ENCODE measurements around the gene ZBTB7C. TPM values are rescaled to one million over a fixed set of nuclear protein-coding genes. Genes with fewer than 3 reads are reported as not detected.
A peak's percentile ranks its signal among the peaks of the same experiment; 100 is the strongest.

The ZBTB7C gene
- polyA plus RNA-seq, 4 donors: 0.54 to 4.1 (median 1.5) TPM

- H3K4me3 ChIP-seq (ENCODE audit: low read depth in 1 of 3, low read length in 3 of 3): no peak overlapping the region
- no peak for FAIRE-seq
Measured at GRCh38 chr18:48391868-48392267, 17.3 kb downstream of the ZBTB7C start.

GRCh38 chr18:48390641-48391040, 18.5 kb downstream of the ZBTB7C start:
- 80 to 90% (median 85%) methylated on average over 5 of the region's 5 CpGs for WGBS, 3 donors

More at GRCh38 chr18:48391868-48392267, 17.3 kb downstream of the ZBTB7C start:
- peaks cover 0 to 17% (median 0%) of the 10 kb centered on the region in 3 donors for H3K27me3 ChIP-seq (ENCODE audit: control insufficient read depth in 3 of 3, insufficient read depth in 3 of 3, low read length in 3 of 3)
- no peaks in the 10 kb centered on the region for H3K4me1 ChIP-seq (ENCODE audit: control insufficient read depth in 3 of 3, insufficient read depth in 2 of 3, low read depth in 1 of 3, low read length in 2 of 3)
- no peaks in the 10 kb centered on the region for H3K9me3 ChIP-seq (ENCODE audit: control insufficient read depth in 2 of 2, insufficient read depth in 1 of 2, low read depth in 1 of 2, low read length in 1 of 2)
- peak in 1 of 2 donors; percentile 3 for DNase-seq
- H3K27ac ChIP-seq (ENCODE audit: low read depth in 1 of 3, low read length in 2 of 3): no peak overlapping the region
- 13 to 48% (median 24%) methylated on average over 3 of the region's 3 CpGs for WGBS, 3 donors
- H3K36me3 ChIP-seq (ENCODE audit: control insufficient read depth in 3 of 3, insufficient read depth in 2 of 3, low read depth in 1 of 3, low read length in 3 of 3): no peaks in the 10 kb centered on the region

GRCh38 chr18:48388478-48388877, 20.7 kb downstream of the ZBTB7C start:
- no peak overlapping the region for H3K4me3 ChIP-seq (ENCODE audit: low read depth in 1 of 3, low read length in 3 of 3)
- no peaks in the 10 kb centered on the region for H3K4me1 ChIP-seq (ENCODE audit: control insufficient read depth in 3 of 3, insufficient read depth in 2 of 3, low read depth in 1 of 3, low read length in 2 of 3)
- peaks cover 0 to 11% (median 0%) of the 10 kb centered on the region in 3 donors for H3K27me3 ChIP-seq (ENCODE audit: control insufficient read depth in 3 of 3, insufficient read depth in 3 of 3, low read length in 3 of 3)
- H3K27ac ChIP-seq (ENCODE audit: low read depth in 1 of 3, low read length in 2 of 3): no peak overlapping the region
- H3K9me3 ChIP-seq (ENCODE audit: control insufficient read depth in 2 of 2, insufficient read depth in 1 of 2, low read depth in 1 of 2, low read length in 1 of 2): no peaks in the 10 kb centered on the region
- no peaks in the 10 kb centered on the region for H3K36me3 ChIP-seq (ENCODE audit: control insufficient read depth in 3 of 3, insufficient read depth in 2 of 3, low read depth in 1 of 3, low read length in 3 of 3)
- FAIRE-seq: no peak
- WGBS, 3 donors: 87 to 91% (median 87%) methylated on average over 4 of the region's 4 CpGs
- DNase-seq: no peak

More at GRCh38 chr18:48390641-48391040, 18.5 kb downstream of the ZBTB7C start:
- H3K36me3 ChIP-seq (ENCODE audit: control insufficient read depth in 3 of 3, insufficient read depth in 2 of 3, low read depth in 1 of 3, low read length in 3 of 3): no peaks in the 10 kb centered on the region
- no peak overlapping the region for H3K27ac ChIP-seq (ENCODE audit: low read depth in 1 of 3, low read length in 2 of 3)
- FAIRE-seq (no peak), DNase-seq (no peak)
- peaks cover 0 to 14% (median 0%) of the 10 kb centered on the region in 3 donors for H3K27me3 ChIP-seq (ENCODE audit: control insufficient read depth in 3 of 3, insufficient read depth in 3 of 3, low read length in 3 of 3)
- H3K4me1 ChIP-seq (ENCODE audit: control insufficient read depth in 3 of 3, insufficient read depth in 2 of 3, low read depth in 1 of 3, low read length in 2 of 3): no peaks in the 10 kb centered on the region
- H3K9me3 ChIP-seq (ENCODE audit: control insufficient read depth in 2 of 2, insufficient read depth in 1 of 2, low read depth in 1 of 2, low read length in 1 of 2): no peaks in the 10 kb centered on the region
- no peak overlapping the region for H3K4me3 ChIP-seq (ENCODE audit: low read depth in 1 of 3, low read length in 3 of 3)

- no peak for FAIRE-seq
Measured at GRCh38 chr18:48387300-48387699, 21.9 kb downstream of the ZBTB7C start.

GRCh38 chr18:48385596-48385995, 23.6 kb downstream of the ZBTB7C start:
- Histone ChIP-seq H3K9me3 (ENCODE audit: control insufficient read depth in 2 of 2, insufficient read depth in 1 of 2, low read depth in 1 of 2, low read length in 1 of 2) (no peaks in the 10 kb centered on the region), H3K4me3 (ENCODE audit: low read depth in 1 of 3, low read length in 3 of 3) (no peak overlapping the region), H3K4me1 (ENCODE audit: control insufficient read depth in 3 of 3, insufficient read depth in 2 of 3, low read depth in 1 of 3, low read length in 2 of 3) (no peaks in the 10 kb centered on the region), H3K27me3 (ENCODE audit: control insufficient read depth in 3 of 3, insufficient read depth in 3 of 3, low read length in 3 of 3) (peaks cover 0 to 12% (median 0%) of the 10 kb centered on the region in 3 donors), H3K27ac (ENCODE audit: low read depth in 1 of 3, low read length in 2 of 3) (no peak overlapping the region), H3K36me3 (ENCODE audit: control insufficient read depth in 3 of 3, insufficient read depth in 2 of 3, low read depth in 1 of 3, low read length in 3 of 3) (no peaks in the 10 kb centered on the region)
- DNase-seq (no peak), FAIRE-seq (no peak)
- WGBS, 3 donors: 65 to 66% (median 66%) methylated on average over 12 of the region's 12 CpGs

More at GRCh38 chr18:48387300-48387699, 21.9 kb downstream of the ZBTB7C start:
- no peak for DNase-seq
- Histone ChIP-seq H3K9me3 (ENCODE audit: control insufficient read depth in 2 of 2, insufficient read depth in 1 of 2, low read depth in 1 of 2, low read length in 1 of 2) (no peaks in the 10 kb centered on the region), H3K36me3 (ENCODE audit: control insufficient read depth in 3 of 3, insufficient read depth in 2 of 3, low read depth in 1 of 3, low read length in 3 of 3) (no peaks in the 10 kb centered on the region), H3K27ac (ENCODE audit: low read depth in 1 of 3, low read length in 2 of 3) (no peak overlapping the region), H3K4me3 (ENCODE audit: low read depth in 1 of 3, low read length in 3 of 3) (no peak overlapping the region), H3K4me1 (ENCODE audit: control insufficient read depth in 3 of 3, insufficient read depth in 2 of 3, low read depth in 1 of 3, low read length in 2 of 3) (no peaks in the 10 kb centered on the region), H3K27me3 (ENCODE audit: control insufficient read depth in 3 of 3, insufficient read depth in 3 of 3, low read length in 3 of 3) (peaks cover 0 to 15% (median 0%) of the 10 kb centered on the region in 3 donors)
- WGBS, 3 donors: 68 to 85% (median 72%) methylated on average over 1 of the region's 1 CpG

- no peak overlapping the region for H3K27ac ChIP-seq (ENCODE audit: low read depth in 1 of 3, low read length in 2 of 3)
- DNase-seq (no peak), FAIRE-seq (no peak)
- no peaks in the 10 kb centered on the region for H3K36me3 ChIP-seq (ENCODE audit: control insufficient read depth in 3 of 3, insufficient read depth in 2 of 3, low read depth in 1 of 3, low read length in 3 of 3)
- 45 to 85% (median 65%) methylated on average over 3 of the region's 3 CpGs for WGBS, 3 donors
- H3K4me3 ChIP-seq (ENCODE audit: low read depth in 1 of 3, low read length in 3 of 3): no peak overlapping the region
- H3K4me1 ChIP-seq (ENCODE audit: control insufficient read depth in 3 of 3, insufficient read depth in 2 of 3, low read depth in 1 of 3, low read length in 2 of 3): no peaks in the 10 kb centered on the region
- H3K9me3 ChIP-seq (ENCODE audit: control insufficient read depth in 2 of 2, insufficient read depth in 1 of 2, low read depth in 1 of 2, low read length in 1 of 2): no peaks in the 10 kb centered on the region
- peaks cover 0 to 2% (median 0%) of the 10 kb centered on the region in 3 donors for H3K27me3 ChIP-seq (ENCODE audit: control insufficient read depth in 3 of 3, insufficient read depth in 3 of 3, low read length in 3 of 3)
Measured at GRCh38 chr18:48376934-48377333, 32.2 kb downstream of the ZBTB7C start.

- FAIRE-seq (no peak), DNase-seq (no peak)
- Histone ChIP-seq H3K4me3 (ENCODE audit: low read depth in 1 of 3, low read length in 3 of 3) (no peak overlapping the region), H3K9me3 (ENCODE audit: control insufficient read depth in 2 of 2, insufficient read depth in 1 of 2, low read depth in 1 of 2, low read length in 1 of 2) (no peaks in the 10 kb centered on the region), H3K27me3 (ENCODE audit: control insufficient read depth in 3 of 3, insufficient read depth in 3 of 3, low read length in 3 of 3) (peaks cover 0 to 2% (median 0%) of the 10 kb centered on the region in 3 donors), H3K27ac (ENCODE audit: low read depth in 1 of 3, low read length in 2 of 3) (no peak overlapping the region), H3K4me1 (ENCODE audit: control insufficient read depth in 3 of 3, insufficient read depth in 2 of 3, low read depth in 1 of 3, low read length in 2 of 3) (no peaks in the 10 kb centered on the region), H3K36me3 (ENCODE audit: control insufficient read depth in 3 of 3, insufficient read depth in 2 of 3, low read depth in 1 of 3, low read length in 3 of 3) (no peaks in the 10 kb centered on the region)
- WGBS, 3 donors: 57 to 76% (median 71%) methylated on average over 6 of the region's 6 CpGs
Measured at GRCh38 chr18:48376406-48376805, 32.8 kb downstream of the ZBTB7C start.

GRCh38 chr18:48375150-48375800, 33.9 kb downstream of the ZBTB7C start:
- Histone ChIP-seq H3K4me1 (ENCODE audit: control insufficient read depth in 3 of 3, insufficient read depth in 2 of 3, low read depth in 1 of 3, low read length in 2 of 3) (no peaks in the 10 kb centered on the region), H3K27ac (ENCODE audit: low read depth in 1 of 3, low read length in 2 of 3) (no peak overlapping the region), H3K27me3 (ENCODE audit: control insufficient read depth in 3 of 3, insufficient read depth in 3 of 3, low read length in 3 of 3) (peaks cover 0 to 2% (median 0%) of the 10 kb centered on the region in 3 donors), H3K9me3 (ENCODE audit: control insufficient read depth in 2 of 2, insufficient read depth in 1 of 2, low read depth in 1 of 2, low read length in 1 of 2) (no peaks in the 10 kb centered on the region), H3K36me3 (ENCODE audit: control insufficient read depth in 3 of 3, insufficient read depth in 2 of 3, low read depth in 1 of 3, low read length in 3 of 3) (no peaks in the 10 kb centered on the region), H3K4me3 (ENCODE audit: low read depth in 1 of 3, low read length in 3 of 3) (no peak overlapping the region)
- no peak for DNase-seq
- no peak for FAIRE-seq
- WGBS, 3 donors: 72 to 78% (median 76%) methylated on average over 7 of the region's 7 CpGs

Measured in small intestine (tissue), 7 donors.